ENCODE data around the gene GNAI3.

GRCh38 chr1:109516872-109517271, 31.5 kb upstream of the GNAI3 start:
- TF ChIP-seq, protein P1, sequence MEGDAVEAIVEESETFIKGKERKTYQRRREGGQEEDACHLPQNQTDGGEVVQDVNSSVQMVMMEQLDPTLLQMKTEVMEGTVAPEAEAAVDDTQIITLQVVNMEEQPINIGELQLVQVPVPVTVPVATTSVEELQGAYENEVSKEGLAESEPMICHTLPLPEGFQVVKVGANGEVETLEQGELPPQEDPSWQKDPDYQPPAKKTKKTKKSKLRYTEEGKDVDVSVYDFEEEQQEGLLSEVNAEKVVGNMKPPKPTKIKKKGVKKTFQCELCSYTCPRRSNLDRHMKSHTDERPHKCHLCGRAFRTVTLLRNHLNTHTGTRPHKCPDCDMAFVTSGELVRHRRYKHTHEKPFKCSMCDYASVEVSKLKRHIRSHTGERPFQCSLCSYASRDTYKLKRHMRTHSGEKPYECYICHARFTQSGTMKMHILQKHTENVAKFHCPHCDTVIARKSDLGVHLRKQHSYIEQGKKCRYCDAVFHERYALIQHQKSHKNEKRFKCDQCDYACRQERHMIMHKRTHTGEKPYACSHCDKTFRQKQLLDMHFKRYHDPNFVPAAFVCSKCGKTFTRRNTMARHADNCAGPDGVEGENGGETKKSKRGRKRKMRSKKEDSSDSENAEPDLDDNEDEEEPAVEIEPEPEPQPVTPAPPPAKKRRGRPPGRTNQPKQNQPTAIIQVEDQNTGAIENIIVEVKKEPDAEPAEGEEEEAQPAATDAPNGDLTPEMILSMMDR (IDR thresholded peaks at IDR 0.05) = no peak
- TF ChIP-seq EP300 (IDR thresholded peaks at IDR 0.05) = no peak
- no peak for TF ChIP-seq POLR2A (IDR thresholded peaks at IDR 0.05; ENCODE audit: low read depth)
- no peak for TF ChIP-seq POLR2AphosphoS5 (IDR thresholded peaks at IDR 0.05)

All from esophagus muscularis mucosa (tissue), 4 donors.